PC-3 (cell line): Measurements from ENCODE around the gene ARHGAP19. TPM values are rescaled to one million over a fixed set of nuclear protein-coding genes. Genes with fewer than 3 reads are reported as not detected.

Source experiments
- ATAC-seq: fragments of 200-7000 bp; cut with Tn5 transposase; 2 replicates; pipeline ENCODE4 v1.9.1; 2020; ENCODE audit warnings: mild to moderate bottlenecking, moderate library complexity
- BruUV-seq: library from RNA; stranded (reverse); fragments of 400-500 nt; replicated peaks from 2 replicates; lab custom pipeline; 2021; lab: Mats Ljungman, UMichigan
- CTCF ChIA-PET: fragments of 300-600 bp; sonication (Branson Sonifier 250); formaldehyde crosslinking; loops from one replicate; lab custom pipeline; 2022; ENCODE audit warnings: antibody characterized with exemption; lab: Charles Lee
- POLR2A ChIA-PET: fragments of 300-600 bp; sonication (Branson Sonifier 250); formaldehyde crosslinking; loops from one replicate; lab custom pipeline; 2022; ENCODE audit warnings: antibody characterized with exemption; ENCODE audit not compliant: unreplicated experiment; lab: Charles Lee
- DNase-seq: peaks from one replicate; pipeline ENCODE4 v3.0.0-alpha.2; 2015
- H2AFZ ChIP-seq: fragments of 300-600 bp; sonication (generic); 2 replicates; pipeline ENCODE4 v1.6.0; 2016; ENCODE audit warnings: antibody characterized with exemption, low read length
- H3F3A ChIP-seq: fragments of 300-600 bp; sonication (generic); one replicate; pipeline ENCODE4 v1.6.0; 2017; ENCODE audit warnings: antibody characterized with exemption, low read length, control low read depth, mild to moderate bottlenecking; ENCODE audit not compliant: unreplicated experiment
- H3K27ac ChIP-seq: fragments of 300-600 bp; sonication (generic); 2 replicates; pipeline ENCODE4 v1.5.1; 2016; ENCODE audit warnings: mild to moderate bottlenecking, low read length
- H3K27me3 ChIP-seq: fragments of 300-600 bp; sonication (generic); 2 replicates; pipeline ENCODE4 v1.6.1; 2016; ENCODE audit warnings: low read length, mixed read lengths
- H3K36me3 ChIP-seq: fragments of 300-600 bp; sonication (generic); 2 replicates; pipeline ENCODE4 v1.6.1; 2016; ENCODE audit warnings: low read depth, mixed run types, low read length, mixed read lengths
- H3K4me1 ChIP-seq: fragments of 300-600 bp; sonication (generic); 2 replicates; pipeline ENCODE4 v1.5.1; 2016; ENCODE audit warnings: low read length; ENCODE audit not compliant: insufficient read depth
- H3K4me2 ChIP-seq: fragments of 300-600 bp; sonication (generic); 2 replicates; pipeline ENCODE4 v1.6.0; 2016; ENCODE audit warnings: low read length
- H3K4me3 ChIP-seq: fragments of 300-600 bp; sonication (generic); 2 replicates; pipeline ENCODE4 v1.5.1; 2016; ENCODE audit warnings: mild to moderate bottlenecking, low read length, mixed read lengths
- H3K79me2 ChIP-seq: fragments of 300-600 bp; sonication (generic); 2 replicates; pipeline ENCODE4 v1.6.1; 2017; ENCODE audit warnings: low read length, mixed read lengths
- H3K9ac ChIP-seq: fragments of 300-600 bp; sonication (generic); 2 replicates; pipeline ENCODE4 v1.6.0; 2016; ENCODE audit warnings: mild to moderate bottlenecking, low read length
- H3K9me2 ChIP-seq: fragments of 300-600 bp; sonication (generic); replicated peaks from 2 replicates; pipeline ENCODE4 v1.6.1; 2016; ENCODE audit warnings: mixed run types, low read length, mixed read lengths
- H3K9me3 ChIP-seq: fragments of 300-600 bp; sonication (generic); 2 replicates; pipeline ENCODE4 v1.6.1; 2016; ENCODE audit warnings: low read length, mixed read lengths
- H4K20me1 ChIP-seq: fragments of 300-600 bp; sonication (generic); 2 replicates; pipeline ENCODE4 v1.6.1; 2016; ENCODE audit warnings: low read length, mixed read lengths
- EZH2 ChIP-seq: fragments of 300-600 bp; sonication (generic); IDR thresholded peaks from one replicate; pipeline ENCODE4 v1.6.1; 2017; ENCODE audit warnings: antibody characterized with exemption, mild to moderate bottlenecking, low read length; ENCODE audit not compliant: unreplicated experiment
- EZH2phosphoT487 ChIP-seq: fragments of 300-600 bp; sonication (generic); IDR thresholded peaks from 2 replicates; pipeline ENCODE4 v1.6.1; 2018; ENCODE audit warnings: mild to moderate bottlenecking, antibody characterized with exemption, low read length, borderline replicate concordance
- intact Hi-C: fragments of 100-400 bp; cut with micrococcal nuclease; formaldehyde crosslinking; loops from 2 replicates; pipeline ENCODE4 v1.9.0; 2023
- total RNA-seq: library from RNA; depleted of rRNA; stranded (reverse); fragments of >200 nt; gene quantifications from 2 replicates; pipeline ENCODE4 v1.2.3, GENCODE V29; 2014
- TF ChIP-seq, protein P1 (sequence below): fragments of 300-600 bp; sonication (generic); conservative IDR thresholded peaks from 2 replicates; pipeline ENCODE4 v1.5.1; 2017; ENCODE audit warnings: antibody characterized with exemption, low read depth, mild to moderate bottlenecking, low read length

The ARHGAP19 gene
- total RNA-seq, 1 experiment from 2014 or later: 9.8 TPM

DNA sequence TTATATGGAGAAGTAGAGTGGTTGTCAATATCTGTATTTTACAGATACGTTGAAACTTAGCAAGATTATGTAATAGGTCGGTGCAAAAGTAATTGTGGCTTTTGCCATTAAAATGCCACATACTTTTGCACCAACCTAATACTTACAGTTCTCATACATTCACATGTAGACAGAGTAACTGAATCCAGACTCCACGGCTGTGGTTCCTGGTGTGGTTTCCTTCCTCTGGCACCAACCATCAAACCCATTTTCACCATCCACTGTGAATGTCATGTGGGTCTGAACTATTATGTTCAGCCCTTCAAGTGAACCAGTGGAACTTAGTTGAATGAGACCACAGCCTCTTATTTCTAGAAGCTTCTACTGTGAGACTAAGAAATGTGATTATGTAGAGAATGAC, 75.1 kb downstream of the ARHGAP19 start:
- peaks cover 8% of the 10 kb centered on the region for H3K4me1 ChIP-seq
- no peak overlapping the region for H3K9ac ChIP-seq
- CTCF ChIA-PET: interaction anchor here (0.7 to 0.8 kb wide), 2 partner anchors 144 to 193 kb away, joined by 3 to 6 read pairs; no protein-coding TSS in a partner anchor
- H2AFZ ChIP-seq: no peak overlapping the region
- intact Hi-C loops: no loop called here
- H3K9me3 ChIP-seq: no peaks in the 10 kb centered on the region
- BruUV-seq: no TSS peak
- H3F3A ChIP-seq: no peaks in the 10 kb centered on the region
- TF ChIP-seq EZH2phosphoT487: no peak
- TF ChIP-seq EZH2: no peak
- TF ChIP-seq, protein P1, sequence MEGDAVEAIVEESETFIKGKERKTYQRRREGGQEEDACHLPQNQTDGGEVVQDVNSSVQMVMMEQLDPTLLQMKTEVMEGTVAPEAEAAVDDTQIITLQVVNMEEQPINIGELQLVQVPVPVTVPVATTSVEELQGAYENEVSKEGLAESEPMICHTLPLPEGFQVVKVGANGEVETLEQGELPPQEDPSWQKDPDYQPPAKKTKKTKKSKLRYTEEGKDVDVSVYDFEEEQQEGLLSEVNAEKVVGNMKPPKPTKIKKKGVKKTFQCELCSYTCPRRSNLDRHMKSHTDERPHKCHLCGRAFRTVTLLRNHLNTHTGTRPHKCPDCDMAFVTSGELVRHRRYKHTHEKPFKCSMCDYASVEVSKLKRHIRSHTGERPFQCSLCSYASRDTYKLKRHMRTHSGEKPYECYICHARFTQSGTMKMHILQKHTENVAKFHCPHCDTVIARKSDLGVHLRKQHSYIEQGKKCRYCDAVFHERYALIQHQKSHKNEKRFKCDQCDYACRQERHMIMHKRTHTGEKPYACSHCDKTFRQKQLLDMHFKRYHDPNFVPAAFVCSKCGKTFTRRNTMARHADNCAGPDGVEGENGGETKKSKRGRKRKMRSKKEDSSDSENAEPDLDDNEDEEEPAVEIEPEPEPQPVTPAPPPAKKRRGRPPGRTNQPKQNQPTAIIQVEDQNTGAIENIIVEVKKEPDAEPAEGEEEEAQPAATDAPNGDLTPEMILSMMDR: no peak
- ATAC-seq (no peak), DNase-seq (no peak)
- H3K4me3 ChIP-seq: no peak overlapping the region
- no peak overlapping the region for H3K4me2 ChIP-seq
- H3K9me2 ChIP-seq: no peaks in the 10 kb centered on the region
- H3K27ac ChIP-seq: no peak overlapping the region
- no peaks in the 10 kb centered on the region for H3K27me3 ChIP-seq
- no peaks in the 10 kb centered on the region for H3K36me3 ChIP-seq
- POLR2A ChIA-PET: no interaction called here
- H4K20me1 ChIP-seq: no peaks in the 10 kb centered on the region
- no peaks in the 10 kb centered on the region for H3K79me2 ChIP-seq

DNA sequence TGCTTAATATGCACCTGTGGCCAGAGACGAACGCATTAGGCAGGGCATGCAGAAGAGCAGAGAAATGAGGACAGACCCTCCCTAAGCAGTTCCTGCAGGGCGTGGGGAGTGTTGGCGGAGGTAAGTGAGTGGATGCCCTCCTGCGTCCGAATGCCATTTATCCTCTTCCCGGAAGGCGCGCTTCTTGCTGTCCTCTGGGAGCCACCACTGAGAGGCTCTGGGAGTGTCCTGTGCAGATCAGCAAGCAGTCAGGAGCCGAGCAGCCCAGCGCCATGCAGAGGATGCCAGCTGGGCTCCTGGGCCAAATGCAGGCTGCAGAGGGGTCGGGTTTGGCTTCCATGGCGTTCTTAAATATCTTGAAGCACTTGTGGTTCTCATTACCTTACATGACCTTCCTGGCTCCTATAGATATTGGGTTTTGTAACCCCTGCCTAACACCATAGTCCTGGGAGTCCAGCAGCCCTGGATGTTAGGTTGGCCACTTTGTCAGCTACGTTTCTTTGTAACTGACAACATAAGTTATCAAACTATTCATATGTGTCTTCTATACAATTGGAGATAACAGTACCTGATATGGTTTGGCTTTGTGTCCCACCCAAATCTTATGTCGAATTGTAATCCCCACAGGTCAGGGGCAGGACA, 76.7 kb downstream of the ARHGAP19 start:
- CTCF ChIA-PET: no interaction called here
- DNase-seq: no peak
- Histone ChIP-seq H3K79me2 (no peaks in the 10 kb centered on the region), H2AFZ (no peak overlapping the region), H3K4me2 (no peak overlapping the region), H3K27me3 (no peaks in the 10 kb centered on the region), H4K20me1 (no peaks in the 10 kb centered on the region), H3K4me3 (no peak overlapping the region), H3F3A (no peaks in the 10 kb centered on the region), H3K27ac (no peak overlapping the region), H3K36me3 (no peaks in the 10 kb centered on the region), H3K9me2 (no peaks in the 10 kb centered on the region), H3K9me3 (no peaks in the 10 kb centered on the region), H3K9ac (no peak overlapping the region), H3K4me1 (peaks cover 8% of the 10 kb centered on the region)
- intact Hi-C loops: no loop called here
- no peak for ATAC-seq
- TF ChIP-seq EZH2: no peak
- TF ChIP-seq, protein P1: no peak
- TF ChIP-seq EZH2phosphoT487: no peak
- no TSS peak for BruUV-seq
- POLR2A ChIA-PET: no interaction called here

DNA sequence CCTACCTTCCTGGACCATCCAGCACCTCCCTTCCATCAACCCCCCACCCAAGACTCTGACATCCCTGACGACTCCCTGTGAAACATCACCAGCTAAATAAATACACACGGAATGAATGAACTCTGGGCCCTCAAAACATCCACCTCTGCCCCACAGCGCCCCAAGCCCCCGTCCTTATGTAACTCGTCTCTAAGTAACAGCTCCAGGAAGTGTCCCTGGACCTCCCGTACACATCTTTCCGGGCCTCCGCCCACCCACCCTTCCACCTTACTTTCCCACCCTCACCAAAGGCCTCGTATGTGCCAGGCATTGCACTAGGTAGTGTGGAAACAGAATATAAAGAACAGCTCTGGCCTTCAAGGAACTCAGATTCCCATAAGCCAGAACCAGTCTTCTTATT, 79.0 kb downstream of the ARHGAP19 start:
- no TSS peak for BruUV-seq
- Histone ChIP-seq H3K4me2 (no peak overlapping the region), H2AFZ (no peak overlapping the region), H3K27me3 (no peaks in the 10 kb centered on the region), H3K36me3 (no peaks in the 10 kb centered on the region; the same call in 1 of the 2 replicates), H3K79me2 (no peaks in the 10 kb centered on the region), H4K20me1 (no peaks in the 10 kb centered on the region), H3K9me3 (no peaks in the 10 kb centered on the region), H3K27ac (no peak overlapping the region), H3F3A (no peaks in the 10 kb centered on the region), H3K9ac (no peak overlapping the region), H3K4me1 (peaks cover 8% of the 10 kb centered on the region), H3K4me3 (no peak overlapping the region), H3K9me2 (no peaks in the 10 kb centered on the region)
- DNase-seq: no peak
- ATAC-seq: no peak
- ChIA-PET CTCF (no interaction called here), POLR2A (no interaction called here)
- TF ChIP-seq EZH2 (no peak), EZH2phosphoT487 (no peak)
- TF ChIP-seq, protein P1: no peak
- intact Hi-C loops: no loop called here
